Parathyroid adenoma (tissue), 2 donors: ENCODE results near the gene AMER2.

ENCODE experiments used
- H2AFZ ChIP-seq: fragments of 300-600 bp; sonication (generic); one replicate; pipeline ENCODE4 v1.7.0; 2017; ENCODE audit warnings: antibody characterized with exemption, mild to moderate bottlenecking
- H3K27ac ChIP-seq: fragments of 300-600 bp; sonication (generic); one replicate; pipeline ENCODE4 v1.7.0; 2017
- H3K27me3 ChIP-seq: fragments of 300-600 bp; sonication (generic); one replicate; pipeline ENCODE4 v1.7.0; 2017; ENCODE audit warnings: low read length; ENCODE audit not compliant: control insufficient read depth, insufficient read depth
- H3K36me3 ChIP-seq: fragments of 300-600 bp; sonication (generic); one replicate; pipeline ENCODE4 v1.7.0; 2017; ENCODE audit warnings: low read length; ENCODE audit not compliant: control insufficient read depth, insufficient read depth
- H3K4me1 ChIP-seq: fragments of 300-600 bp; sonication (generic); one replicate; pipeline ENCODE4 v1.7.0; 2017; ENCODE audit warnings: control low read depth
- H3K4me2 ChIP-seq: fragments of 300-600 bp; sonication (generic); one replicate; pipeline ENCODE4 v1.7.0; 2017; ENCODE audit warnings: low read length
- H3K4me3 ChIP-seq: fragments of 300-600 bp; sonication (generic); one replicate; pipeline ENCODE4 v1.7.0; 2017; ENCODE audit warnings: low read depth, low read length
- H3K79me2 ChIP-seq: fragments of 300-600 bp; sonication (generic); one replicate; pipeline ENCODE4 v1.7.0; 2017; ENCODE audit warnings: control low read depth
- H3K9ac ChIP-seq: fragments of 300-600 bp; sonication (generic); one replicate; pipeline ENCODE4 v1.7.0; 2017; ENCODE audit warnings: mild to moderate bottlenecking
- H3K9me3 ChIP-seq: fragments of 300-600 bp; sonication (generic); one replicate; pipeline ENCODE4 v1.7.0; 2017; ENCODE audit warnings: low read length; ENCODE audit not compliant: control insufficient read depth
- CTCF ChIP-seq: fragments of 300-600 bp; sonication (generic); IDR thresholded peaks from one replicate; pipeline ENCODE4 v1.7.0; 2017; ENCODE audit warnings: antibody characterized with exemption, mild to moderate bottlenecking
- donor health status: primary hyperparathyroidism.

Gene AMER2

GRCh38 chr13:25192936-25193335, 20.8 kb upstream of the AMER2 start:
- TF ChIP-seq CTCF, result no peak
- no peak overlapping the region for H3K27ac ChIP-seq
- no peaks in the 10 kb centered on the region for H3K4me1 ChIP-seq

GRCh38 chr13:25192489-25192888, 20.4 kb upstream of the AMER2 start:
- H3K4me3 ChIP-seq, result no peak overlapping the region
- no peaks in the 10 kb centered on the region for H3K4me1 ChIP-seq
- TF ChIP-seq CTCF, result no peak
- no peaks in the 10 kb centered on the region for H3K36me3 ChIP-seq
- H2AFZ ChIP-seq, result no peak overlapping the region
- no peaks in the 10 kb centered on the region for H3K79me2 ChIP-seq
- no peak overlapping the region for H3K4me2 ChIP-seq
- no peaks in the 10 kb centered on the region for H3K9me3 ChIP-seq
- H3K27me3 ChIP-seq, result no peaks in the 10 kb centered on the region
- H3K9ac ChIP-seq, result no peak overlapping the region
- no peak overlapping the region for H3K27ac ChIP-seq

More at GRCh38 chr13:25192936-25193335, 20.8 kb upstream of the AMER2 start:
- H3K4me3 ChIP-seq, result no peak overlapping the region
- no peaks in the 10 kb centered on the region for H3K27me3 ChIP-seq
- H2AFZ ChIP-seq, result no peak overlapping the region
- H3K9ac ChIP-seq, result no peak overlapping the region
- H3K36me3 ChIP-seq, result no peaks in the 10 kb centered on the region
- H3K4me2 ChIP-seq, result no peak overlapping the region
- H3K79me2 ChIP-seq, result no peaks in the 10 kb centered on the region
- H3K9me3 ChIP-seq, result no peaks in the 10 kb centered on the region

GRCh38 chr13:25192052-25192451, 20.0 kb upstream of the AMER2 start:
- no peak overlapping the region for H3K9ac ChIP-seq
- H3K36me3 ChIP-seq, result no peaks in the 10 kb centered on the region
- H3K4me2 ChIP-seq, result no peak overlapping the region
- no peak overlapping the region for H3K27ac ChIP-seq
- H3K79me2 ChIP-seq, result no peaks in the 10 kb centered on the region
- H3K9me3 ChIP-seq, result no peaks in the 10 kb centered on the region
- no peak overlapping the region for H3K4me3 ChIP-seq
- no peaks in the 10 kb centered on the region for H3K27me3 ChIP-seq
- no peak for TF ChIP-seq CTCF
- H3K4me1 ChIP-seq, result no peaks in the 10 kb centered on the region
- no peak overlapping the region for H2AFZ ChIP-seq

GRCh38 chr13:25190771-25191170, 18.7 kb upstream of the AMER2 start:
- Histone ChIP-seq H3K9me3 (no peaks in the 10 kb centered on the region), H3K27ac (no peak overlapping the region), H3K27me3 (no peaks in the 10 kb centered on the region), H3K79me2 (no peaks in the 10 kb centered on the region), H3K4me1 (no peaks in the 10 kb centered on the region), H3K9ac (no peak overlapping the region), H3K4me3 (no peak overlapping the region), H2AFZ (no peak overlapping the region), H3K4me2 (no peak overlapping the region), H3K36me3 (no peaks in the 10 kb centered on the region)
- TF ChIP-seq CTCF, result no peak

GRCh38 chr13:25190256-25190655, 18.2 kb upstream of the AMER2 start:
- H3K9me3 ChIP-seq, result no peaks in the 10 kb centered on the region
- H3K4me3 ChIP-seq, result no peak overlapping the region
- TF ChIP-seq CTCF, result no peak
- H3K36me3 ChIP-seq, result no peaks in the 10 kb centered on the region
- no peaks in the 10 kb centered on the region for H3K79me2 ChIP-seq
- H3K27ac ChIP-seq, result no peak overlapping the region
- no peaks in the 10 kb centered on the region for H3K27me3 ChIP-seq
- H3K4me2 ChIP-seq, result no peak overlapping the region
- H2AFZ ChIP-seq, result no peak overlapping the region
- H3K4me1 ChIP-seq, result no peaks in the 10 kb centered on the region
- no peak overlapping the region for H3K9ac ChIP-seq
